Fibroblast of skin of back (primary cell): ENCODE measurements around the gene ZNF219.

Source experiments
- DNase-seq: peaks from one replicate; pipeline ENCODE4 v3.0.0-alpha.2; 2013

ZNF219 gene

DNA sequence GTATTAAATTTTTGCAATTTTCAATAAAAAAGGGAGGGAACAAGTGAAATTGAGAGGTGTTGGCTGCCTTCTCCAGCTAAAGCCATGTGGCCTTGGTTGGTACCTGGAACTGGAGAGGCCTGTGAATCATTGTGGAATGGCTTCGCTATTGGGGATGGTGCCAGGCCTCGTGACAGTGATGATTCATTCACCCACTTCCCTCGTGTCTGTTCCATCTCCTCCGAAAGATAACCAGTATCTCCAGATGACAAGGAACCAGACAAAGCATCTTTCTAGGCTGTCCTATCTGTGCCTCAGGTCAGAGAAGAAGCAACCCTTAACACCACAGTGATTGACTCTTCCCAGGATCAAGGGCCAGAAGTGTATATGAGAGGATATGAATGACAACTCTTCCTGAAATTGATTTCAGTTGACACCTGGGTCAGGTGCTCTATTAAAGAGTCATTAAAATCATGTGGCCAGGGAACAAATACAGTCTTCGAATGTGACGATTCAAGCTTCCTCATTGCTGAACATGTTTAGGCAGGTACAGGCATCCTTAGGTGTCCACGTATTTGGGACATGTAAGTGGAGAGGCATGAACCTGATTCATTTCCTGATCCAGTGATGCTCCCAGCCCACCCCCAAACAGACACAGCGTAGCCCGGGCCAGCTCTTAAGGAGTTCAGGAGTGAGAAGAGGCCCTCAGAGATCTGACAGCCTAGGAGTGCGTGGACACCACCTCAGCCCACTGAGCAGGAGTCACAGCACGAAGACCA is 56.6 kb downstream of the ZNF219 start, which contains the start of gene RNASE7:
TSS of gene RNASE7 (plus strand) at position 687 of the 758 bp plus-strand sequence. CDS start 631 bp downstream, outside the sequence.
- DNase-seq = peak; percentile 26

DNA sequence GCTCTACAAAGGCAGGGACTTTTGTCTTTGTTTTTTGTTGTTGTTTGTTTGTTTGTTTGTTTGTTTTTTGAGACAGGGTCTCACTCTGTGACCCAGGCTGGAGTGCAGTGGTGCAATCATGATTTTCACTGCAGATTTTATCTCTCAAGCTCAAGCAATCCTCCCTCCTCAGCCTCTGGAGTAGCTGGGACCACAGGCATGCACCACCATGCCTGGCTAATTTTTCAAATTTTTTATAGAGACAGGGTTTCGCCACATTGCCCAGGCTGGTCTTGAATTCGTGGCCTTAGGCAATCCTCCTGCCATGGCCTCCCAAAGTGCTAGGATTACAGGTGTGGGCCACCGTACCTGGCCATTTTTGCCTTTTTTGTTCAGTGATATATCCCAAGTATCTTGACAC is 57.5 kb downstream of the ZNF219 start:
- peak; percentile 12 for DNase-seq

- no peak for DNase-seq
Observed at GRCh38 chr14:21040370-21040925, 58.0 kb downstream of the ZNF219 start.
